ENCODE measurements around the gene C3AR1. TPM values are rescaled to one million over a fixed set of nuclear protein-coding genes. Genes with fewer than 3 reads are reported as not detected.

C3AR1 gene
- 0.50 TPM for polyA plus RNA-seq (2012; ENCODE audit: insufficient read length, low read depth)

GRCh38 chr12:8065991-8066594 lies at the start of gene C3AR1:
Gene C3AR1 (minus strand): TSS chr12:8066359. CDS start chr12:8060185, 6,174 bp downstream.
- no peak for TF ChIP-seq REST (IDR thresholded peaks at IDR 0.05; ENCODE audit: insufficient read depth in 1 of 2, low read depth in 2 of 2, low read length in 2 of 2)
- TF ChIP-seq POLR2AphosphoS5 (IDR thresholded peaks at IDR 0.05; ENCODE audit: low read depth, low read length), result no peak
- TF ChIP-seq TAF1 (IDR thresholded peaks at IDR 0.05; ENCODE audit: borderline replicate concordance, insufficient read depth, low read length), result no peak
- no peak for TF ChIP-seq FOXP2 (optimal IDR thresholded peaks at IDR 0.05; ENCODE audit: borderline replicate concordance, extremely low read depth, extremely low read length, insufficient read depth)
- TF ChIP-seq SIN3A (IDR thresholded peaks at IDR 0.05; ENCODE audit: borderline replicate concordance, insufficient read depth, low read length), result no peak

GRCh38 chr12:8108808-8109398 lies 42.7 kb upstream of the C3AR1 start:
- TF ChIP-seq TAF1 (IDR thresholded peaks at IDR 0.05; ENCODE audit: borderline replicate concordance, insufficient read depth, low read length) (no peak), POLR2AphosphoS5 (IDR thresholded peaks at IDR 0.05; ENCODE audit: low read depth, low read length) (no peak), REST (IDR thresholded peaks at IDR 0.05; ENCODE audit: insufficient read depth in 1 of 2, low read depth in 2 of 2, low read length in 2 of 2) (no peak), SIN3A (IDR thresholded peaks at IDR 0.05; ENCODE audit: borderline replicate concordance, insufficient read depth, low read length) (no peak), FOXP2 (optimal IDR thresholded peaks at IDR 0.05; ENCODE audit: borderline replicate concordance, extremely low read depth, extremely low read length, insufficient read depth) (no peak)

- TF ChIP-seq SIN3A (IDR thresholded peaks at IDR 0.05; ENCODE audit: borderline replicate concordance, insufficient read depth, low read length) (no peak), REST (IDR thresholded peaks at IDR 0.05; ENCODE audit: insufficient read depth in 1 of 2, low read depth in 2 of 2, low read length in 2 of 2) (no peak), TAF1 (IDR thresholded peaks at IDR 0.05; ENCODE audit: borderline replicate concordance, insufficient read depth, low read length) (no peak), POLR2AphosphoS5 (IDR thresholded peaks at IDR 0.05; ENCODE audit: low read depth, low read length) (no peak), FOXP2 (optimal IDR thresholded peaks at IDR 0.05; ENCODE audit: borderline replicate concordance, extremely low read depth, extremely low read length, insufficient read depth) (no peak)
Observed at GRCh38 chr12:8099235-8099634, 33.1 kb upstream of the C3AR1 start.

DNA sequence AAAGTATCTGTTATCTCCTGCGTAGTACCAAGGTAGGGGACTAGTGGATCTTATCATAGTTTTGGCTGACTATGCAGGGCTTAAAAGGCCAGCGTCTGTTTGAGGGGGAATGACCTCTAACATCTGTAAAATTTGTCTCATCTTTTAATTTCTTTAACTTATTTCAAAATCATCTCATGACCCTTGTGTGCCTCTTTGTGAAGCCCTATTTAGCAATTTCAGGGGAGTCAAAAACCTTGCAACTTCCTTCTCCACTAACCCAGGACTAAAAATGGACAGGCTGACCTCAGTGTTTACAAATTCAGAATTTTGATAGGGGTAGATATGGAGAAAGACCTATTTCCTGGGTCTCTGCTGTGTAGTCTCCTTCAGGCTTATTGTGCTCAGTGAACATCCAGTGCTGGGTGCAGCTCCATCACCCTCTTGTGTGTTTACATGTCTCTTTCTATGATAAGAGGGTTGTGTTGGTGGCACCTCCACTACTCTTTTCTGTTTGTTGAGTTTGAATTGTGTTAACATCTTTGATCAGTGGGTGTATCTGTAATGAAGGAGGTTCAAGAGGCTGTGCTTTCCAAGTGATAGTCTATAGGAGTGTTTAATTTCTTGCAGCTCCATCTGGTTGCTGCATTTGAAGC lies 30.2 kb upstream of the C3AR1 start:
- TF ChIP-seq REST (IDR thresholded peaks at IDR 0.05; ENCODE audit: insufficient read depth in 1 of 2, low read depth in 2 of 2, low read length in 2 of 2), result no peak
- TF ChIP-seq POLR2AphosphoS5 (IDR thresholded peaks at IDR 0.05; ENCODE audit: low read depth, low read length), result no peak
- no peak for TF ChIP-seq FOXP2 (optimal IDR thresholded peaks at IDR 0.05; ENCODE audit: borderline replicate concordance, extremely low read depth, extremely low read length, insufficient read depth)
- TF ChIP-seq TAF1 (IDR thresholded peaks at IDR 0.05; ENCODE audit: borderline replicate concordance, insufficient read depth, low read length), result no peak
- TF ChIP-seq SIN3A (IDR thresholded peaks at IDR 0.05; ENCODE audit: borderline replicate concordance, insufficient read depth, low read length), result no peak
